Fibroblast of pulmonary artery (primary cell): ENCODE results near the gene TCAF1.

Experiments used
- DNase-seq: peaks from one replicate; pipeline ENCODE4 v3.0.0-alpha.2; 2010; ENCODE audit warnings: low read depth
- H3K4me3 ChIP-seq: replicated peaks from 2 replicates; pipeline ENCODE4 v1.5.1; 2011; ENCODE audit warnings: low read depth, mild to moderate bottlenecking, control low read depth, low read length, moderate library complexity
- CTCF ChIP-seq: IDR thresholded peaks from 2 replicates; pipeline ENCODE4 v1.5.1; 2011; ENCODE audit warnings: mild to moderate bottlenecking, control low read depth, low read length, inconsistent platforms; ENCODE audit errors: missing control alignments

TCAF1 gene

GRCh38 chr7:143913945-143914615, 12.1 kb upstream of the TCAF1 start:
- DNase-seq: no peak
- no peak for TF ChIP-seq CTCF
- H3K4me3 ChIP-seq: no peak overlapping the region

- no peak for DNase-seq
- no peak for TF ChIP-seq CTCF
- no peak overlapping the region for H3K4me3 ChIP-seq
Observed at GRCh38 chr7:143910473-143911248, 8.7 kb upstream of the TCAF1 start.

GRCh38 chr7:143909863-143910262, 7.9 kb upstream of the TCAF1 start:
- no peak overlapping the region for H3K4me3 ChIP-seq
- no peak for TF ChIP-seq CTCF
- DNase-seq: no peak

- no peak overlapping the region for H3K4me3 ChIP-seq
- no peak for TF ChIP-seq CTCF
- DNase-seq: no peak
Observed at GRCh38 chr7:143908120-143908519, 6.1 kb upstream of the TCAF1 start.

- TF ChIP-seq CTCF: no peak
- H3K4me3 ChIP-seq: no peak overlapping the region
- DNase-seq: no peak
Observed at GRCh38 chr7:143906895-143907294, 4.9 kb upstream of the TCAF1 start.

GRCh38 chr7:143906151-143906550, 4.2 kb upstream of the TCAF1 start:
- no peak for DNase-seq

More at GRCh38 chr7:143906151-143906550, 4.2 kb upstream of the TCAF1 start:
- no peak overlapping the region for H3K4me3 ChIP-seq
- no peak for TF ChIP-seq CTCF
